OCI-LY1 (cell line): ENCODE measurements around the gene SLIT3.

Experiments
- EZH2 ChIP-seq: fragments of 200-600 bp; sonication (generic), shearing (Covaris generic); IDR thresholded peaks from 2 replicates; pipeline ENCODE4 v1.8.0; 2017; ENCODE audit warnings: borderline replicate concordance, mixed run types, mild to moderate bottlenecking, antibody characterized with exemption, low read length, moderate library complexity, mixed read lengths
- TF ChIP-seq, protein P1 (sequence below): fragments of 200-600 bp; sonication (generic), shearing (Covaris generic); IDR thresholded peaks from 2 replicates; pipeline ENCODE4 v1.5.1; 2017; ENCODE audit warnings: mild to moderate bottlenecking, antibody characterized with exemption, low read length, moderate library complexity, mixed read lengths

DNA sequence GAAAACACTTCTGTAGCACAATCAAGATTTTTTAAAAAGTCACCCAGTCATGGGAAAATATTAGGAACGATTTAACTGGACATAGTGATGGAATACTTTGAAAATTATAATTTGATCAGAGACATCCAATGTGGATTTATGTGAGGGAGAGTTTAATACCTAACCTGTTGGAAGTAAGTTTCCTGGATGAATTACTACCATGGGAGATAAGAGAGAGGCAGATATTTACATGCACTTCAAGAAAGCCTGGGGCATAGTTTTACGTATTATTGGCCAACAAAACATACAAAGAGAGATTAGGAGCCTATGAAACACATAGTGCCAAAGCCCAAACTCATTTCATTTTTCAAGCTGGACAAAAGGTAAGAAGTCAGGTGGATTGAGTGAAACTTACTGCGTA is 336.8 kb downstream of the SLIT3 start:
- TF ChIP-seq, protein P1, sequence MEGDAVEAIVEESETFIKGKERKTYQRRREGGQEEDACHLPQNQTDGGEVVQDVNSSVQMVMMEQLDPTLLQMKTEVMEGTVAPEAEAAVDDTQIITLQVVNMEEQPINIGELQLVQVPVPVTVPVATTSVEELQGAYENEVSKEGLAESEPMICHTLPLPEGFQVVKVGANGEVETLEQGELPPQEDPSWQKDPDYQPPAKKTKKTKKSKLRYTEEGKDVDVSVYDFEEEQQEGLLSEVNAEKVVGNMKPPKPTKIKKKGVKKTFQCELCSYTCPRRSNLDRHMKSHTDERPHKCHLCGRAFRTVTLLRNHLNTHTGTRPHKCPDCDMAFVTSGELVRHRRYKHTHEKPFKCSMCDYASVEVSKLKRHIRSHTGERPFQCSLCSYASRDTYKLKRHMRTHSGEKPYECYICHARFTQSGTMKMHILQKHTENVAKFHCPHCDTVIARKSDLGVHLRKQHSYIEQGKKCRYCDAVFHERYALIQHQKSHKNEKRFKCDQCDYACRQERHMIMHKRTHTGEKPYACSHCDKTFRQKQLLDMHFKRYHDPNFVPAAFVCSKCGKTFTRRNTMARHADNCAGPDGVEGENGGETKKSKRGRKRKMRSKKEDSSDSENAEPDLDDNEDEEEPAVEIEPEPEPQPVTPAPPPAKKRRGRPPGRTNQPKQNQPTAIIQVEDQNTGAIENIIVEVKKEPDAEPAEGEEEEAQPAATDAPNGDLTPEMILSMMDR: no peak
- no peak for TF ChIP-seq EZH2
